ENCODE measurements around the gene SETDB1.

Gene SETDB1

DNA sequence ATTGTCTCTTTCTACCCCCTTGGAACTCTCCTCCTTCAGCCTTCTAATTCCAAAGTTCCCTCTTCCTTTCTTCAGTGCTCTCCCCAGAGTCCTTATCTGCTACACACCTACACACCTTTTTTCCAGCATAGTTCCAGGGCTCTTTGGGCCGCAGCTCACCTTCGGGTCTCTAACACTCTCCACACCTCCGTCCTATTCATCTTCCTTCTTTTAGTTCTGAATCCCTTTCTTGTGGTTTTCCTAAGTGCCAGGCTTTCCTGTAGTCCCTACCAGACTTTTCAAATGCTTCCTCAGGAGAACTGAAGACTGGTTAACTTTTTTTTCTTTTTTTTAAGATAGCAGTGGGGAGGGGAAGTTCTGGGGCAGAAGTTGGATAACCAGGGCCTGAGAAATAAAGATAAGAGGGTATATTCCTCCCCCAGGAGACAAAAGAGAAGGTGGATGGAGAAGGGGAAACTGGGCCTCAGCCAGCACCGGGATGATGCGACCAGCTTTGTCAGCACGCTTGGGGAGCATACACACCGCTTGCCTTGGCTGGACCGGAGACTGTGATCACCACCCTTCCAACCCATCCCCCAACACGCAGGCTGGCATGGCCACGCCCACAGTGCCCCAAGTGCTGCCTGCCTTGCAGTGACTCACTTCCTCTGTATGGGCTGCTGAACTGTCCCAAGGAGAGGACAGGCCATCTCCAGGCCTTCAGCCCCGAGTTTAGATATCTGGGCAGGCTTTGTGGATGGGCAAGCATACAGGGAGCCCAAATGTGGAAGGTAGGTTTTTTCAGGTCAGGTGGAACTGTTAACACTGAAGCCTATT is 50.9 kb downstream of the SETDB1 start:
- peak; percentile 63 for DNase-seq

DNA sequence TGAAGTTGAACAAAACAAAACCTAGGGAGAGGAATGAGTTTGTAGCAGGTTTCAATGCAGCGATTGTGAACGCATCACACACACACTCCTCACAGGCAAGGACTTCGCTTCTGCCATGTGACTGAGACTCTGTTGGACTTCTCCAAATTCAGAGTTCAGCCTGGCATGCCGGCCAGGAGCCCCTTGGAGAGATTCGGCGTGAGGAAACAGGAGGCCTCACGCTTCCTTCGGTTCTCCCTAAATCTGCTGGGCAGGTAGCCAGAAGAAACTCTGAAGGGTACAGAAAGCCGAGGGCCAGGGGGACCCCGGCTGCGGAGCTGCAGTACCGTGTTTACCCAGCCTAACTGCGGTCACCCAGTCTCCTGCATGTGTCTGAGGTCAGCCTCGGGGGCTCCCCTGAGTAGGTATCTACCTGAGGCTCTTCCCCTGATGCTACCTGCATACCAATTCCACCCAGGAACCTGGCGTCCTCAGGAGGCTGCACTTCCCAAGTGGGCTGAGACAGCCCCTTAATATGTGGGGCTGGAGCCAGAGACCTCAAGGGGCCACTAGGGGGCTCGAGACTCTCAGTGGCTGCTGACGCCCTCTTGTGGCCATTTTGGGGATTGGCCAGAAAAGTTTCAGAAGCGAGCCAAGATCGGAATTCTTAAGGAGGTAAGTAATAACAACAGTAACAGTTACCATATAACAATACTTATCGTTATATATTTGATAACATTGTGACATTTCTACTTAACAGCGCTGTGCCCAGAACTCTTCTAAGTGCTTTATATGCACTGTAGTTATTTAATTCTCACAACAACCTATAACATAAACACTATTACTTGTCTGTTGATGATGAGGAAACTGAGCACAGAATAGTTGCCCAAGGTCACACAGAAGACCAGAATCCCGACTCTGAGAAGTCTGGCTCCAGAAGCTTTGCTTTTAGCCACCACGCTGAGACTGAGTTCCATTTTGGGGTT is 53.2 kb downstream of the SETDB1 start:
- DNase-seq: peak; percentile 89

DNA sequence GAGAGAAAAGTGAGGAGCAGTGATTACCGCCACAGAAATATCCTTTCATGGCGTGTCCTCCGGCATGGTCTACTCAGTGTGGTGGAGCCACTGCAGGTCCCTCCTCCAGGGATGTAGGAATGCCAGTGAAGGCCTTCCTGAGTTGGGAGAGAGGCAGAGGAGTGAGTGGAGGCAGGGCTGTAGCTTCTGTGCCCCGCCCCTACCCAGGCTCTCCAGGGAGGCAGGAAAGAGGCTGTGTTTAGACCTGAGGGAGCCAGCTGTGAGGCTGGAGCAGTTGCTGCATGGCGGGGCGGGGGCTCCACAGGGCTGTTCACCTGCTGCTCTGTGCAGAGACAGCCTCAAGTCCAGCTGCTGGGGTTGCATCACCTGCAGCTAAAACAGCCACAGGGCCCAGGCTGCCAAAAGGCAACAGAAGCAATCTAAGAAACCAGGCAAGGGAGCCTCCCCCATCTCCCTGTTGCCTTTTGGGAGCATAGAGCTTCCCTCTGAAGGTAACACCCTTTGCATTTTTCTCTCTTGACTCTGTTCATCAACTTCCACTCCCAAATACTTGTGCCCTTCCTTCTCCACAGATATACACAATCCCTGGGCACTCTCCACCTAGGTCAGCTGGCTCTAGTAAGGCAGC is 55.1 kb downstream of the SETDB1 start:
- no peak for DNase-seq

DNA sequence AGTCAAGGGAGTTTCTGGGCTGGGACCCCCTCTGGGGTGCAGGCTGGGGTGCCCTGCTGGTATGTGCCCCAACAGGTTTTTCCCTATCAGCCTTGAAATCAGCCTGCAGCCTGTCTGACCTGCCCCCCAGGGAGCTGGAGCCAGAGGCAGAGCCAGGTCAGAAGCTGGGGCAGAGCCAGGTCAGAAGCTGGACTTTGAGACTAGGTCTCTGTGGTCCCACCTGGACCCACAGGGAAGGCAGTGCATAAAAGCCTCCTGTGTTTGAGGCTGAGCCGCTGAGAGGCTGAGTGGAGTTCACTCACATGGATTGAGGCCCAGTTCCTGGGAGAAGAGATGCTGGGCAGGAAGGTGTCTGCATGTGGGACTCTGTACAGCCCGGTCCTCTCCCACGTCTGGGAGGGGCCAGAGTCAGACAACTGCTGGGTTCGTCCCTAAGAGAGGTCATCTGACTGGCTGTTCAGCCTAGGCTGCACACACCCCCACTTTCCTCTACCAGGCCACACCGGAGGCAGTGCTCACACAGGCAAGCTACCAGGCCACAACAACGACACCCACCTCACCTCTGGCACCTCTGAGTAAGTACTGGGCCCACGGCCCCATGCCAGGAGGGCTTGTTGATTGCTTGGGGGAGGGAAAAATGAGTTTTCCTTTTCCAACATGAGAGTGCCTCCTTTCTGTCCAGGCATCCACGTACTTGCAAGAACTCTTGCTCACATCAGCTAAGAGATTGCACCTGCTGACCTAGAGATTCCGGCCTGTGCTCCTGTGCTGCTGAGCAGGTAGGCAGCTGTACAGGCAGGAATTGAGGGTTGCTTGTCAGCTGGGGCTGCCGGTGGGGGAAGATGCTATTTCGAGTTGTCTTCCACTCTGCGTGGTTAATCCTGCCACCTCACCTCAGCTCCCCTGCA is 55.9 kb downstream of the SETDB1 start, which contains the start of gene ANXA9:
TSS of gene ANXA9 (plus strand) at position 488 of the 908 bp plus-strand sequence. CDS start 814 bp downstream, outside the sequence.
- no peak for DNase-seq

DNA sequence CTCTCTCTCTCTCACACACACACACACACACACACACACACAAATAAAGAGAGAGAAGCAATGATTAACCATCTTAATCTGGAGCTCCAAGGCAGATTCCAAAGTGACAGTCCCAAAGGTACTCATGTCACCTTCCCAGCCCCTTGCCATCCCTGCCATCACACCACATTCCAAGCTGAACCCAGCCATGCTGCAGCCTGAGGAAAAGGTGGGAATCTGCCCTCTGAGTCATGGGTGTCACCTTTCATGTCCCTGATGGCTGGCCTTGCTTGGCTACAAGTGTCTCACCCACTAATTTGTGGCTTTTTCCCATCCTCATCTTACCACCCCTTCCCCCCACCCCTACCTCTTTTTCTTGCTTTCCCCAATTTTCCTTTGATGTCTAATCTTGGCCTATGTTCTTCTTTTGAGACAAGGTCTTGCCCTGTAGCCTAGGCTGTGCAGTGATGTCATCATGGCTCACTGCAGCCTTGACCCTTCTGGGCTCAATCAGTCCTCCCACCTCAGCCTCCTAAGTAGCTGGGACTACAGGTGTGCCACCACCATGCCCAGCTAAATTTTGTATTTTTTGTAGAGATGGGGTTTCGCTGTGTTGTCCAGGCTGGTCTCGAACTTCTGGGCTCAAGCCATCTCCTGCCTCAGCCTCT is 59.1 kb downstream of the SETDB1 start:
- DNase-seq: no peak

DNA sequence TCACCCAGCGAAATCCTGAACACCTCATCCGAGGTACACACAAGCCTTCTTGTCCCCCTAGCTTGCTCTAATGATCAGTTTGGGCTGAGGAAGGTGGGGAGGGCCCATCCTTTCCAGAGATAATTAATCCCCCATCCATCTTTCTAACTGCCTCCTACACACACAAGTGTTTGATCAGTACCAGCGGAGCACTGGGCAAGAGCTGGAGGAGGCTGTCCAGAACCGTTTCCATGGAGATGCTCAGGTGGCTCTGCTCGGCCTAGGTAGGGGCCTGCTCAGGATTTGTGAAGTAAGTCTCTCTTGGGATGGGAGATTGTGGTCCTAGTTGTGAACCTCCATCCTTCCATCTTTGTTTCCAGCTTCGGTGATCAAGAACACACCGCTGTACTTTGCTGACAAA is 61.8 kb downstream of the SETDB1 start:
- DNase-seq: no peak

DNA sequence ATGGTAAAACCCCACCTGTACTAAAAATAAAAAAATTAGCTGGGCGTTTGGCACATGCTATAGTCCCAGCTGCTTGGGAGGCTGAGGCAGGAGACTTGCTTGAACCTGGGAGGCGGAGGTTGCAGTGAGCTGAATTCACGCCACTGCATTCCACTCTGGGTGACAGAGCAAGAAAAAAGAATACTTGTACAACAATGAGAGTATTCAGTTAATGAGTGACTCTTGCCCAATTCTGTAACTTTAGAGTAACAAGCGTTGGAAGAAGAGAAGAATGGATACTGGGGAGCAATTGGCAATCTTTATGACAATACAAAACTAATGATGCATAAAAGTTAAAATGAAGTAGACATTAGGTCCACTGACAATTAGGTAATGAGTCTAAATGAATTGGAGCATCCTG is 66.5 kb downstream of the SETDB1 start:
- no peak for DNase-seq

DNA sequence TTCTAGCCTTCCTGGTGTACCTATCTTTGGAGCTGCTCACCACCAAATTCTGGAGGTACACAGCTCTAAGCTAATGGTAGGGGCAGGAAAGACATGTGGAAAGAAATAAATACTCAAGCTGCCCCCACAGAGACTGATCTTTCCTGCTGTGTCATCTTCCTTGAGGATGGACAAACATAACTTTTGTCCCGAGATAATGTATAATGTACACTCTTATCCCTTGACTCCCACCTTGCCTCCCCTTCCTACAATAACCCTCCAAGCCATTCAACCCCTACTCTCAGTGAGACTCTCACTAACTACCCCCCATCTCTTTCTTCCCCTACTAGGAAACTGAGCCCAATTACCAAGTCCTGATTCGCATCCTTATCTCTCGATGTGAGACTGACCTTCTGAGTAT is 68.1 kb downstream of the SETDB1 start:
- DNase-seq: no peak

DNA sequence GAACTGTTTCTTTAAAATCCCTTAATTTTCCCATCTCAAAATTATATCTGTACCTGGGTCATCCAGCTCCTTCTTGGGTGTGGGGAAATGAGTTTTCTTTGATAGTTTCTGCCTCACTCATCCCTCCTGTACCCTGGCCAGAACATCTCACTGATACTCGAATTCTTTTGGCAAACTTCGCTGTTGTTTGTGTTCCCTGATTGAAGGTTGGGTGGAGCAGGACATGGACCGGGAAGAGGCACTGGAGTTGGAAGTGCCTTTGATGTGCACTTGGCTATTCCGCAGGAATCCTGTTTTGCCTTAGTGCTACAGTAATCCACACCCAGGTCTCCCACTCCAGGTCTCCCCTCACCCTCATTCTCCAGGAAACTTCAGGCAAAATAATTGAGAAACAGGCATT is 69.3 kb downstream of the SETDB1 start:
- no peak for DNase-seq

DNA sequence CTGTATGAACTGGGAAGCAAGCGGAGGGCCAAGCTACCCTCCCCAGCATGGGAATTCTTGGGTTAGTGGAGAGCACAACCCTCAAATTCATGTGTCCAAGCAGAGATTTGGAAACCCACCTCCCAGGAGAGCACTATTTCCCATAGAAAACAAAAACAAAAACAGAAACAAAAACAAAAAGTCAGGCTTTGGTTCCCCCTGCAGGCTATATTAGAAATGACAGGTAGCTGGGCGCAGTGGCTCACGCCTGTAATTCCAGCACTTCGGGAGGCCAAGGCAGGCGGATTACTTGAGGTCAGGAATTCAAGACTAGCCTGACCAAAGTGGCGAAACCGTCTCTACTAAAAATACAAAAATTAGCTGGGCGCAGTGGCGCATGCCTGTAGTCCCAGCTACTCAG is 69.7 kb downstream of the SETDB1 start:
- no peak for DNase-seq

DNA sequence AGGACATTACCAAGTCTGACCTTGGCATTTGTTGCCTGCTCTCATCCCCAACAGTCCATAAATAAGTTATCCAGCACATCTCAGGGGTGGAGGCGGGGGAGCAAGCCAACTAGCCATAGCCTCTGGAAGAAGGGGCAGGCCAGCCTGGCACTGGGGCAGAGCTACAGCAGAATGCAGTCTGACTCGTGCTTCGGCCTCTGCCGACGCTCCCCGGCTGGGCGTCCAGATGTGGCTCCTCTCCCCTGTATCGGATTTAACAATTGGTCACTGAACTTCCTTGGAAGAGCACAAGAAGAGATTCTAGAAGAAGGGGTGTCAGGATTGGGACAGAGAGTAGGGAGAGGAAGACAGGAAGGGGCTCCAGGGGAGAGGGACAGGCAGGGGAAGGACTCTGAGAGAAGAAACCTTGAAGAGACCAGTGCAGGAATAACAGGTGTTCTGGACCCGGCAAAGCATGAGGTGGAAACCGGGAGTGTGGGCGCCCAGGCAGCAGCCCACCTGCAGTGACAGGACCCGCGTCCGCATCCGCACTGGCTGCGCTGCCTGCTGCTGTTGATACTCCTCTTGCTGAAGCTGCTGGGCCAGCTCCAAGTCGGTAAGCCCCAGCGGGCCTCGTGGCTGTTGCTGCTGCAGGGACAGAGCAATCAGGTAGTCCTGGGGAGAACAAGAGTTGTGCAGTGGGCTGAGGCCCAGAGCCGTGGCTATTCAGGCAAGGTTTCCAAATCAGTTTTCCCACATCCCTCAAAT is 71.1 kb downstream of the SETDB1 start:
- DNase-seq: no peak

DNA sequence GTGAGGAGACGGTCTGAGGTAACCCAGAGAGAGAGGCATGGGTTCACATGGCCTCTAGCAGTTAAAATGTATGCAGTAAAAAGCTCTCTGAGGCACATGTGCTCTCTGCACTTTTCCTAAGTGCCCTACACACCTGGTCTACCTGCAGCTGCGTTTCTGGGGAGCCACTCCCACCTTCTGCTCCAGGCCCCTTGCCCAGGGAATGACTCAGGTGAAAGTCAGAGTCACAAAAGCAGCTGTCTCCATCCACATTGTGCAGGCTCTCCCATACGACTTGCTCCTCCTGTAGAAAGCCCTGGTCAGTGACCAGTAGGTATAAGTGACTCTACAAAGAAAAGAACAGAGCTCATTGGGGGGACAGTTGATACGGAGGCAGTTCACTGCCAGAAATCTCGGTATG is 71.8 kb downstream of the SETDB1 start:
- no peak for DNase-seq

DNA sequence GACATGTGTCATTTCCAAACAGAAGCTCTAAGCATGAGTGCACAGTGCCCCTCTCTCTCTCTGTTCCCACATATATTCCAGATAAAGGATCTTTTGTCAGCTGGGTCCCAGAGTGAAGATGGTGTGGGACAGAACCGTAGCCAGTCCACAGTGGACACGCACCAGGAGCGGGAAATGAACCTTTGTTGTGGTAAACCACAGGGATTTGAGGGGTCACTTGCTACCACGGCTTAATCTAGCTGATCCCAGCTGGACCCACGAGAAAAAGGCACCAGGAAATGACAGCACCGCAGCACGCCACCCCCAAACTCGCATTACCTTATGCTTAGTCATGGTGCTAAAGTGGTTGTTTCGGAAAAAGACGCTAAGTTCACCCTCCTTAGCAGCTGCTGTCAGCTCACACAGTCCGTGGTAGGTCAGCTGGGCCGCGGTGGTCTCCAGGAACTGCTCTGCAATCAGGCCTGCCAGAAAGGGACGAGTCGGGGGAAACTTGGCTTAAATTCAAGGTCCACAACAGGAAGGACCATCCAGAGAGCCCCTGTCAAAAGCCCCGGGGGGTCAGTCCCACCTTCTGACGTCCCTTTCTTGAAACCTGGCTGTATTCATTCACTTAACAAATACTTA is 73.0 kb downstream of the SETDB1 start:
- no peak for DNase-seq

DNA sequence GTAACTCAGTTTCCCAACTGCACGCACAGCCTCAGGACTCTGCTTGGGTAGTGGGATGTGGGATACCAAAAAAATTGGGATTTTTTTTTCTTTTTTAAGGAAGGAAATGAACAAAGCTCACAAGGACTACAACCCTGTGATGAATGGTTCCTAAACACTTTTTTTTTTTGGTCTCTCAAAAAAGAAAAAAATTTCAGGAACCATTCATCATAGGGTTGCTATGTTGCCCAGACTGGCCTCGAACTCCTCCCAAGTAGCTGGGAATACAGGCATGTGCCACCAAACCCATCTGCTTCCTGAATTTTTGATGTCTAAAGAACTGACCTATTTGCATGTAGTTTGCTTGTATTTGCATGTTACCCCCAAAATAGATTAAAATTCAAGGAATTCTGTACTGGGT is 73.8 kb downstream of the SETDB1 start:
- DNase-seq: no peak

DNA sequence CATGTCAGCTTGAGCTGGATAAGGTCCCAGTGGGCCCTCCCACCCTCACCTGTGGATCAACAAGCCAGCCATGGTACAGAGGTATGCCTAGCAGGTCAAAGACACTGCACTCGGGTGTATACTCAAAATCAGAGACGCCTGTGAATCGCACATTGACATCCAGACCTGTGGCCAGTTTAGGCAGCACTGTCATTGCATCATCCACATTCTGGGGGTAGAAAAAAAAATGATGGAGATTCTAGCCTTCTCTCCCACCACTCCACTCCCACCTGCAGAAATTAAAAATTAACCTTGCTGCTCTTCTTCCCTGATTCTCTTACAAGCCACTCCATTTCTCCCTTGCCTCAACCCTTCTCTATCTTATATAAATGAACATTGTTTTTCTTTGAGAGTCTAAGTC is 74.2 kb downstream of the SETDB1 start:
- DNase-seq: no peak

DNA sequence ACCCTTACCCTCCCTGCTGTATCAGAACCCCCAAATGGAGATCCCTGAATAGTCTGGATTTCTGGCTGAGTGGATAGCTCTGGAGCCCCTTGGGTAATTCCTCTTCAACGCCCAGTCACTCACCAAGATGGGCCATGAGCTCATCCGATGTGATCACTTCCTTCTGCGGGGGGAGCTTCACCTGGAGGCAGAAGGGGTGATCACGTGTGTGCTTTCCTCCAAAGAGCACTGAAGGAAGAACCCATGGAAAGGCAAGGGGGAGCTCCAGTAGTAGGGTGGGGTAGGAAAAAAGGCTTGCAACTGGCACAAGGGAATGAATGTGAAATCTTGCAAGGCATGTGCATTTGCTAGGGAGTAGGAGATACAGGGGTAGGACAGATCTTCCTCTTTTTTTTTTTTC is 75.4 kb downstream of the SETDB1 start:
- no peak for DNase-seq

DNA sequence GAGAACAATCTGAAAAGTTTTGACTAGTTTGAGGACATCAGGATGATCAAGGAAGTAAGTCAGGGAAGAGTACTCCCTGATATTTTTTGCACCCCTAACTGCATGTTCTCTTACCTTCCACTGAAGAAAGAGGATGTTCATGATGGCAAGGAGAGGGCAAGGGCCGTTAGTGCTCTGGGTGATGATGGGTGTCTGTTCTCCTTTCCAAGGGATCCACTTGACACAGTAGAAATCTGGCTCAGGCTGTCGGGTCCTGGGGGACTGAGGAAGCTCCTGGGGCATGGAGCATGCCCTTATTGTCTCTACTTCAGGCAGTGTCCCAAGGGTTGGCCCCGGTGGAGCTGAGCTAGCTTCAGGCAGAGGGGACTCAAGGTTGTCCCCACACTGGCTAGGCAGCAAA is 75.9 kb downstream of the SETDB1 start:
- no peak for DNase-seq

DNA sequence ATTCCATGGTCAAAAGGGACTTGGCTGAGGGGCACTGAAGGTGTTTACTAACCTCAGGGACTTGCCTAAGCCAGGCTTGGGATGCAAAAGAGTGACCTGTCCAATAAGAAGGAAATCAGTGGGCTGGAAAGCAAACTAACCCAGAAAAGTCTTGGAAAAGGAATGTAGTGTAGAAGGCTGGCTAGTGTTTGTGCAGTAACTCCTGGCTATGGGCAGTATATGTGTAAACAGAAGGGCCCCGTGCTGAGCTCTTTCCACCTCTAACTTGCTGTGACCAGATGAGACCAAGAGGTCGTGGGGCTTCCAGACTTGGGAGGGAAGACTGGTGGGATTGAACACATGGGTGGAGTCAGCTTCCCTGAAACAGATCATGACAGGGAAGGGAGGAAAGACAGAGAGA is 76.4 kb downstream of the SETDB1 start:
- DNase-seq: no peak

DNA sequence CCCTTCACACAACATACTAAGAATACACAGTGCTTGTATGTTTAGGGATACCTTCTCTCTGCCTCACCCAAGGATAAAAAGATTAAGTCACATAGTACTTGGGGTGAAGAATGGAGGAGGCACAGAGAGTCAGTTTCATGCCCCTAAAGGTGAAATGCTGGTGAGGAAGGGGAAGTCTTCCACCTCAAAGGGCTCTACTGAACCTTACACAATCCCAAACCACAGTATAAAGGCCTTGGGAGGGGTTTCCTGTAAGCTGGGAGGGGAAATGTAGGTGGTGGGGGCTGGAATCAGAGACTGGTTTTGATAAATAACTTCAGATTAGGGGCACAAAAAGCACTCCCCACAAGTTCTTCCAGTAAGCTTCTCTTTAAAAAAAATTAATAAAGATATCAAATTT is 77.0 kb downstream of the SETDB1 start:
- no peak for DNase-seq

DNA sequence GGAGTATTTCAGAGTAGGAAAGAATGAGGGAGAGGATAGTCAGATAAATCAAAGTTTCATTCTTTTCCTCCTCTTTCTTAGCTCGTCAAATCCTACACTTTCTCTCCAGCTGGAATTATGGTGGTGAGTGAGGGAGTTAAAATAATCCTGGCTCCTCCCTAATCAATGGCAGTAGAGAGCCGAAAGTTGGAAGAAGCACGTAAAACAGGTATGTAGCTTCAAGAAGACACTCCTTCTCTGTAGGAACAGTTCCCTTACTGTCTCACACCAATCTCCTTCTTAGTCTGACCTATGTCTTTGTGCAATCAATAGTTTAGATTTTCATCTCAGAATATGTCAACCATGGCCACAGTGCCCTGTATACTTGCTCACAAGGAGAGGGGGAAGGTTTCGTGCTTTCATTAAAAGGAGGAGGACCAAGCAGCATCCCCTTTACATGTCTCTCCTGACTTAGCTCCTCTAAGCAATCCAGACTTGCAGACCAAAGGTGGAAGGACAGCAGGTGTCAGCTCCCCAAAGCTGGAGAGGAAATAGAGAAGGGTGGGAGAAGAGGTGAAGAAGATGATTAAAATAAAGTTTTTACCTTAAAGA is 79.7 kb downstream of the SETDB1 start:
- no peak for DNase-seq
